Activated B cell treated with CpG ODN at 0.5 μM for 24 hours (primary cell): Measurements from ENCODE around the gene LMF2. TPM values are rescaled to one million over a fixed set of nuclear protein-coding genes. Genes with fewer than 3 reads are reported as not detected.

Experiments
- total RNA-seq: library from RNA; stranded (reverse); gene quantifications from 2 replicates; pipeline ENCODE4 v1.2.3, GENCODE V29; 2022

Gene LMF2
- total RNA-seq, 1 donor from 2014 or later = 81.0 TPM

Other genes starting within 250 kb of the LMF2 start
- gene MAPK12, start 246.0 kb downstream of the LMF2 start, total RNA-seq = 4.1 and 4.4 TPM in 2 replicates
- gene MAPK11, start 237.3 kb downstream of the LMF2 start, total RNA-seq = 10.7 and 11.3 TPM in 2 replicates
- gene PLXNB2, start 200.1 kb downstream of the LMF2 start, total RNA-seq = 18.6 and 20.6 TPM in 2 replicates
- 3.2 and 5.2 TPM in 2 replicates for gene DENND6B, start 180.7 kb downstream of the LMF2 start, total RNA-seq
- 64.0 and 77.3 TPM in 2 replicates for gene PPP6R2, start 164.4 kb downstream of the LMF2 start, total RNA-seq
- gene SBF1, start 32.7 kb downstream of the LMF2 start, total RNA-seq = 114 and 144 TPM in 2 replicates
- gene ADM2, start 26.2 kb downstream of the LMF2 start, total RNA-seq = 5.1 and 5.2 TPM in 2 replicates
- 0.15 and 0.22 TPM in 2 replicates for gene MIOX, start 20.8 kb downstream of the LMF2 start, total RNA-seq
- gene NCAPH2, start 522 bp upstream of the LMF2 start, total RNA-seq = 63.9 and 68.2 TPM in 2 replicates
- gene SCO2, start 17.9 kb upstream of the LMF2 start, total RNA-seq = 7.1 and 11.6 TPM in 2 replicates
- 91.8 and 92.9 TPM in 2 replicates for gene TYMP, start 22.3 kb upstream of the LMF2 start, total RNA-seq
- 4.9 and 5.2 TPM in 2 replicates for gene KLHDC7B, start 38.2 kb upstream of the LMF2 start, total RNA-seq
- not detected in 2 replicates for gene SYCE3, start 55.2 kb upstream of the LMF2 start, total RNA-seq
- gene CPT1B, start 70.7 kb upstream of the LMF2 start, total RNA-seq = 32.2 and 33.5 TPM in 2 replicates
- 138 and 158 TPM in 2 replicates for gene CHKB, start 75.1 kb upstream of the LMF2 start, total RNA-seq
- gene MAPK8IP2, start 93.1 kb upstream of the LMF2 start, total RNA-seq = 0.18 and 0.20 TPM in 2 replicates
- 49.0 and 50.9 TPM in 2 replicates for gene ARSA, start 120.5 kb upstream of the LMF2 start, total RNA-seq
- not detected in 2 replicates for gene SHANK3, start 165.1 kb upstream of the LMF2 start, total RNA-seq
- not detected in 2 replicates for gene ACR, start 230.5 kb upstream of the LMF2 start, total RNA-seq